H1 (cell line): ENCODE results near the gene PSME2. TPM values are rescaled to one million over a fixed set of nuclear protein-coding genes. Genes with fewer than 3 reads are reported as not detected.

ENCODE experiments used
- CTCF ChIA-PET: fragments of 300-600 bp; sonication (Branson Sonifier 250); formaldehyde crosslinking; loops from one replicate; lab custom pipeline; 2021; ENCODE audit not compliant: partially characterized antibody; lab: Charles Lee
- POLR2A ChIA-PET: fragments of 300-600 bp; sonication (Branson Sonifier 250); formaldehyde crosslinking; loops from one replicate; lab custom pipeline; 2021; ENCODE audit warnings: inconsistent platforms; ENCODE audit not compliant: partially characterized antibody; lab: Charles Lee
- DNase-seq, 2 experiments: peaks; one replicate each; pipeline versions ENCODE4 v3.0.0 to v3.0.0-alpha.2; 2010 to 2022; ENCODE audit warnings: low spot score in 2 of 2, low read depth in 1 of 2, mixed read lengths in 1 of 2
- FAIRE-seq: peaks from 2 replicates; lab custom pipeline; 2011; peaks lifted over from hg19 to GRCh38; lab: Jason Lieb, UNC
- H2AFZ ChIP-seq: 2 replicates; pipeline ENCODE4 v1.8.1; 2012; ENCODE audit warnings: low read length, inconsistent platforms
- H2AK5ac ChIP-seq: 2 replicates; pipeline ENCODE4 v1.6.1; 2013; ENCODE audit warnings: low read depth, low read length
- H2BK120ac ChIP-seq: replicated peaks from 2 replicates; pipeline ENCODE3; 2013; ENCODE audit warnings: low read depth, low read length, inconsistent platforms
- H2BK12ac ChIP-seq: 2 replicates; pipeline ENCODE4 v1.6.1; 2013; ENCODE audit warnings: low read depth, low read length
- H2BK15ac ChIP-seq: 2 replicates; pipeline ENCODE4 v1.6.1; 2013; ENCODE audit warnings: low read length
- H2BK20ac ChIP-seq: 2 replicates; pipeline ENCODE4 v1.6.1; 2013; ENCODE audit warnings: low read length
- H2BK5ac ChIP-seq: 2 replicates; pipeline ENCODE4 v1.6.1; 2013; ENCODE audit warnings: low read depth, low read length
- H3K14ac ChIP-seq: 2 replicates; pipeline ENCODE4 v1.6.1; 2013; ENCODE audit warnings: inconsistent platforms; ENCODE audit not compliant: insufficient read length
- H3K18ac ChIP-seq: 2 replicates; pipeline ENCODE4 v1.6.1; 2013; ENCODE audit warnings: low read length; ENCODE audit errors: extremely low read depth
- H3K23ac ChIP-seq: 2 replicates; pipeline ENCODE4 v1.6.1; 2013; ENCODE audit warnings: inconsistent platforms; ENCODE audit not compliant: insufficient read length
- H3K23me2 ChIP-seq: 2 replicates; pipeline ENCODE4 v1.6.1; 2013; ENCODE audit warnings: low read depth, low read length
- H3K27ac ChIP-seq: 2 replicates; pipeline ENCODE4 v1.6.1; 2011; ENCODE audit warnings: low read depth, low read length, inconsistent platforms
- H3K27me3 ChIP-seq, 4 experiments: replicated peaks in 1 of 4; 1 replicate in 1 of 4; 2 replicates in 3 of 4; pipeline versions ENCODE4 v1.6.1 to v1.8.1; 2011 to 2013; ENCODE audit warnings: low read length in 3 of 4, mild to moderate bottlenecking in 3 of 4, inconsistent platforms in 2 of 4, mixed read lengths in 2 of 4, moderate library complexity in 1 of 4; ENCODE audit not compliant: control insufficient read depth in 3 of 4, insufficient read depth in 3 of 4; ENCODE audit errors: extremely low read depth in 1 of 4
- H3K36me3 ChIP-seq, 4 experiments: 2 replicates each; pipeline versions ENCODE4 v1.6.1 to v1.8.1; 2011 to 2013; ENCODE audit warnings: mild to moderate bottlenecking in 4 of 4, low read length in 3 of 4, moderate library complexity in 2 of 4, control low read depth in 1 of 4, inconsistent platforms in 1 of 4; ENCODE audit not compliant: insufficient read depth in 4 of 4, control insufficient read depth in 2 of 4
- H3K4ac ChIP-seq: replicated peaks from 2 replicates; pipeline ENCODE3; 2013; ENCODE audit warnings: low read length, low read depth, mixed read lengths, inconsistent platforms; ENCODE audit not compliant: insufficient read length
- H3K4me1 ChIP-seq, 4 experiments: replicated peaks in 1 of 4; 1 replicate in 1 of 4; 2 replicates in 3 of 4; pipeline versions ENCODE4 v1.6.1 to v1.8.1; 2011 to 2013; ENCODE audit warnings: low read length in 3 of 4, inconsistent platforms in 2 of 4, mixed read lengths in 1 of 4; ENCODE audit not compliant: insufficient read depth in 4 of 4, control insufficient read depth in 3 of 4
- H3K4me2 ChIP-seq, 2 experiments: 2 replicates each; pipeline versions ENCODE4 v1.6.1 to v1.8.1; 2011 to 2013; ENCODE audit warnings: low read depth in 2 of 2, low read length in 2 of 2, control low read depth in 1 of 2, inconsistent platforms in 1 of 2, mild to moderate bottlenecking in 1 of 2; ENCODE audit not compliant: insufficient read depth in 1 of 2
- H3K4me3 ChIP-seq, 4 experiments: fragments of 200-600, 300-600 bp in 1 of 4; sonication (generic), shearing (Covaris generic), sonication (Bioruptor Twin) in 1 of 4; 2 replicates each; pipeline versions ENCODE4 v1.5.1 to v1.8.1; 2011 to 2016; ENCODE audit warnings: low read length in 4 of 4, low read depth in 3 of 4, control low read depth in 2 of 4, inconsistent platforms in 2 of 4, mild to moderate bottlenecking in 2 of 4, mixed read lengths in 1 of 4, moderate library complexity in 1 of 4; ENCODE audit not compliant: insufficient read depth in 2 of 4; ENCODE audit errors: extremely low read depth in 1 of 4
- H3K56ac ChIP-seq: replicated peaks from 2 replicates; pipeline ENCODE3; 2013; ENCODE audit warnings: low read depth, mild to moderate bottlenecking, mixed read lengths, low read length, inconsistent platforms; ENCODE audit not compliant: insufficient read length
- H3K79me1 ChIP-seq: 2 replicates; pipeline ENCODE4 v1.6.1; 2013; ENCODE audit warnings: low read depth, low read length, control low read depth
- H3K79me2 ChIP-seq, 2 experiments: 2 replicates each; pipeline versions ENCODE4 v1.6.1 to v1.8.1; 2012 to 2013; ENCODE audit warnings: low read length in 2 of 2, mild to moderate bottlenecking in 2 of 2, inconsistent platforms in 1 of 2; ENCODE audit not compliant: insufficient read depth in 2 of 2, control insufficient read depth in 1 of 2
- H3K9ac ChIP-seq, 4 experiments: replicated peaks in 1 of 4; 1 replicate in 1 of 4; 2 replicates in 3 of 4; pipeline versions ENCODE4 v1.6.1 to v1.8.1; 2011 to 2013; ENCODE audit warnings: low read depth in 3 of 4, low read length in 3 of 4, control low read depth in 2 of 4, mild to moderate bottlenecking in 2 of 4, moderate library complexity in 2 of 4, inconsistent platforms in 1 of 4; ENCODE audit errors: extremely low read depth in 1 of 4
- H3K9me3 ChIP-seq, 2 experiments: 2 replicates each; pipeline versions ENCODE4 v1.6.1 to v1.8.1; 2012 to 2013; ENCODE audit warnings: mild to moderate bottlenecking in 2 of 2, moderate library complexity in 2 of 2, control low read depth in 1 of 2, inconsistent platforms in 1 of 2, low read depth in 1 of 2, low read length in 1 of 2, mixed read lengths in 1 of 2; ENCODE audit not compliant: insufficient read depth in 2 of 2
- H4K20me1 ChIP-seq, 2 experiments: replicated peaks in 1 of 2; 2 replicates each; pipeline versions ENCODE3 to v1.8.1; 2011 to 2013; ENCODE audit warnings: inconsistent platforms in 2 of 2, low read length in 2 of 2, mild to moderate bottlenecking in 1 of 2; ENCODE audit not compliant: insufficient read depth in 2 of 2, control insufficient read depth in 1 of 2
- H4K5ac ChIP-seq: 2 replicates; pipeline ENCODE4 v1.6.1; 2013; ENCODE audit warnings: low read length, low read depth, mixed read lengths, inconsistent platforms; ENCODE audit not compliant: insufficient read length
- H4K8ac ChIP-seq: 2 replicates; pipeline ENCODE4 v1.8.0; 2013; ENCODE audit warnings: mild to moderate bottlenecking, moderate library complexity, low read length, inconsistent platforms; ENCODE audit not compliant: insufficient read depth; ENCODE audit errors: extremely low read depth
- H4K91ac ChIP-seq: replicated peaks from 2 replicates; pipeline ENCODE3; 2013; ENCODE audit warnings: low read length, mixed read lengths, inconsistent platforms; ENCODE audit not compliant: insufficient read length
- ATF2 ChIP-seq: IDR thresholded peaks from 2 replicates; pipeline ENCODE4 v1.6.1; 2012; ENCODE audit warnings: low read length, inconsistent platforms
- BRCA1 ChIP-seq: IDR thresholded peaks from 2 replicates; pipeline ENCODE4 v1.6.1; 2012; ENCODE audit warnings: low read depth, low read length, improper control_type of control experiment
- E2F6 ChIP-seq: IDR thresholded peaks from 2 replicates; pipeline ENCODE4 v1.6.1; 2012; ENCODE audit warnings: inconsistent platforms
- GABPA ChIP-seq: IDR thresholded peaks from 2 replicates; pipeline ENCODE4 v1.6.1; 2011; ENCODE audit warnings: mild to moderate bottlenecking, low read length, moderate library complexity, borderline replicate concordance; ENCODE audit not compliant: insufficient read depth
- POU5F1 ChIP-seq: IDR thresholded peaks from 2 replicates; pipeline ENCODE4 v1.6.1; 2011; ENCODE audit warnings: low read depth, mild to moderate bottlenecking, low read length, moderate library complexity
- RAD21 ChIP-seq, 2 experiments: IDR thresholded peaks in 1 of 2; conservative IDR thresholded peaks in 1 of 2; 2 replicates each; pipeline ENCODE4 v1.6.1; 2011; ENCODE audit warnings: low read depth in 2 of 2, low read length in 2 of 2, improper control_type of control experiment in 1 of 2, inconsistent platforms in 1 of 2, mild to moderate bottlenecking in 1 of 2, moderate library complexity in 1 of 2
- SAP30 ChIP-seq: fragments of 300-600 bp; sonication (generic); IDR thresholded peaks from 2 replicates; pipeline ENCODE4 v1.7.1; 2012; ENCODE audit warnings: low read length, moderate library complexity, mild to moderate bottlenecking, inconsistent platforms; ENCODE audit not compliant: insufficient read depth, insufficient replicate concordance
- SP1 ChIP-seq: IDR thresholded peaks from 2 replicates; pipeline ENCODE4 v1.6.1; 2011; ENCODE audit warnings: low read depth, low read length
- ZNF274 ChIP-seq: IDR thresholded peaks from 2 replicates; pipeline ENCODE4 v1.7.0; 2012; ENCODE audit warnings: low read length, borderline replicate concordance; ENCODE audit errors: extremely low read depth
- WGBS, 2 experiments: shearing (Covaris generic) in 1 of 2; methylation state at CpG; one replicate each; pipeline versions ENCODE4 v1.1.6 to v1.1.7; 2013 to 2015; ENCODE audit warnings: low lambda C conversion rate in 2 of 2, mixed read lengths in 2 of 2, inconsistent platforms in 1 of 2, low coverage in 1 of 2, missing lambda C conversion rate in 1 of 2; ENCODE audit not compliant: insufficient replicate concordance in 2 of 2, insufficient coverage in 1 of 2, insufficient read length in 1 of 2; ENCODE audit errors: extremely low coverage in 1 of 2, missing lambda C conversion rate in 1 of 2; 5-methylcytosine and 5-hydroxymethylcytosine counted together
- polyA plus RNA-seq, 7 experiments: library from polyadenylated mRNA; depleted of rRNA in 3 of 7; stranded (reverse) in 5 of 7; unstranded in 2 of 7; fragments of >200 nt in 5 of 7; fragments of 200-250 nt in 2 of 7; gene quantifications; 1 replicate in 5 of 7; 2 replicates in 1 of 7; 4 replicates in 1 of 7; pipeline versions ENCODE4 v1.2.1 to v1.2.3, GENCODE V29; 2011 to 2013; ENCODE audit warnings: missing spikeins in 2 of 7, mixed read lengths in 2 of 7
- total RNA-seq: library from RNA; stranded (reverse); fragmentation: NEBNext Ultra II Directional; extraction: Animal tissue kit (Norgen Biotek cat#: 25700); gene quantifications from 2 replicates; pipeline ENCODE4 v1.2.1, GENCODE V29; 2021

The PSME2 gene
- total and polyA plus RNA-seq, 2 of the 8 experiments (the other 6 are each of a cell fraction or from before 2014, with no cell fraction given) = 71.8 to 111 TPM

GRCh38 chr14:24098229-24098926, 48.0 kb downstream of the PSME2 start:
- Histone ChIP-seq H4K8ac (peak overlapping the region; percentile 45), H2BK120ac (no peak overlapping the region), H4K20me1 (peaks cover 7 to 11% of the 10 kb centered on the region in 2 experiments), H3K23me2 (peaks cover 8% of the 10 kb centered on the region), H3K56ac (no peak overlapping the region), H2BK20ac (no peak overlapping the region), H3K79me1 (peaks cover 5% of the 10 kb centered on the region), H3K79me2 (peaks cover 0 to 21% of the 10 kb centered on the region in 2 experiments; a peak in 2 of 4 replicates), H3K36me3 (peaks cover 9 to 63% (median 39%) of the 10 kb centered on the region in 4 experiments; a peak in 7 of 8 replicates), H2BK5ac (no peak overlapping the region), H3K9me3 (no peaks in the 10 kb centered on the region; a peak in 1 of 4 replicates), H4K91ac (no peak overlapping the region), H3K27ac (no peak overlapping the region), H3K4me1 (peaks cover 4 to 13% (median 7%) of the 10 kb centered on the region in 4 experiments), H3K14ac (no peak overlapping the region), H2AK5ac (no peak overlapping the region), H3K4me3 (no peak overlapping the region), H3K18ac (no peak overlapping the region), H3K27me3 (no peaks in the 10 kb centered on the region), H2BK15ac (no peak overlapping the region), H2BK12ac (no peak overlapping the region), H3K4ac (no peak overlapping the region), H3K9ac (no peak overlapping the region), H3K23ac (no peak overlapping the region), H2AFZ (no peak overlapping the region), H4K5ac (no peak overlapping the region), H3K4me2 (no peak overlapping the region)
- FAIRE-seq (no peak), DNase-seq (no peak)
- ChIA-PET CTCF (interaction anchor here (0.6 to 12.8 kb wide), 6 partner anchors 8 to 707 kb away, joined by 3 to 316 read pairs (median 4); partner anchors contain the start of gene CPNE6), POLR2A (interaction anchor here (0.8 to 23.9 kb wide), 9 partner anchors 7 to 82 kb away, joined by 3 to 626 read pairs (median 4); partner anchors contain the start of genes CPNE6, DCAF11, EMC9 and NRL)
- 94% methylated on average over 16 of the region's 16 CpGs; no CpG with 5 or more reads in 1 of the 2 experiments for WGBS, 2 experiments
- TF ChIP-seq ZNF274 (no peak), ATF2 (no peak), E2F6 (no peak), BRCA1 (no peak), RAD21 (IDR thresholded peaks at IDR 0.05 in 1 of 2, conservative IDR thresholded peaks at IDR 0.05 in 1 of 2; ENCODE audit: low read depth in 2 of 2, low read length in 2 of 2) (no peak), SP1 (no peak), SAP30 (no peak), POU5F1 (no peak), GABPA (no peak)
